Effector CD8-positive, alpha-beta T cell (primary cell): ENCODE data around the gene NAPB.
"Not testable (repeated sequence)": the region's sequence is repeated elsewhere in the genome, so short reads cannot be mapped to it uniquely, and the experiment has no call there.

Experiments used
- DNase-seq: peaks from one replicate; lab custom pipeline; 2025; lab: John Stamatoyannopoulos, UW
- total RNA-seq, 4 experiments: gene quantifications; one replicate each; lab custom pipeline; 2026; lab: John Stamatoyannopoulos, UW

Gene NAPB
- 21.4 to 52.4 (median 33.1) reads per million in 4 experiments for total RNA-seq

DNA sequence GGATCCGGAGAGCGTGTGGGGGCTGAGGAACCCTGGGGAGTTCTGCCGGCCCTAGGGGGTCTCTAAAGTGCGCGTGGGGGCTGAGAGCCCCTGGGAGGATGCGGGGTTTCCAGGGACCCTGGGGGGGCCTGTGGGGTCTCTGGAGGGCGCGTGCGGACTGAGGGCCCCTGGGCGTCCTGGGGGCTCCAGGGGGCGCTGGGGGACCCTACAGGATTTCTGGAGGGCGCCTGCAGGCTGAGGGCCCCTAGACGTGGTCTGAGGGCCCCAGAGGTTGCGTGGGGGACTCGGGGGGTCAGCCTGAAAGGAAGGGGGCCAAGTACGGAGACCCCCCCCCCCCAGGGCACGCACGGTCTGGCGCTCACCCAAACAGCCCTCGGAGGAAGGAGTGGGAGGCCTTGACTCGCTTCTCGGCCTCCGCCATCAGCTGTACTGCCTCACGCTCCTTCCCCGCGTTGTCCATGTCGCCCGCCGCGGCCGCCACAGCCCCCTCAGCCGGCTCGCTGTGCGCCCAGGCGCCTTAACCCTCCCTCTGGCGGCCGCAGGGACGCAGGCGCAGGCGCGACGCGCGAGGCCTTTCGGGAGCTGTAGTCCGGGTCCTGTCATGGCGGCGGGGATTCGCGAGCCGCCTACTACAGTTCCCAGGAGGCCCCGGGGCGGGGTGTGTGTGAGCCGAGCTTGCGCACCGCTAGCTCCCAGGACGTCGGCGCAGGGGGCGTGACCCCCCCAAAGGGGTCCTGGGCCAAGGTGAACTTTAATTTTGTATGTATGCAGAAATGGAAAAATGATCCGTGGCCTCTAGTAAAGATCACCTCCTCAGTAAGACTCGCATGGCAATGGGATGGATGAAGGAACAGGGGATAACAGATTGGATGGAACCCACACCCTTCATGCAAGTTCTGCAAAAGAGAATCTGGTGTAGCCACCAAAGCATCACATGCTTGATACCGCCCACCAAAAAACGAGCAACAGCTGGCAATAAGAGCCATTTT, at the start of gene NAPB:
NAPB (minus strand) TSS at position 546 of the 989 bp plus-strand sequence; CDS start at position 460, 86 bp downstream.
- peak; percentile 86 for DNase-seq

DNA sequence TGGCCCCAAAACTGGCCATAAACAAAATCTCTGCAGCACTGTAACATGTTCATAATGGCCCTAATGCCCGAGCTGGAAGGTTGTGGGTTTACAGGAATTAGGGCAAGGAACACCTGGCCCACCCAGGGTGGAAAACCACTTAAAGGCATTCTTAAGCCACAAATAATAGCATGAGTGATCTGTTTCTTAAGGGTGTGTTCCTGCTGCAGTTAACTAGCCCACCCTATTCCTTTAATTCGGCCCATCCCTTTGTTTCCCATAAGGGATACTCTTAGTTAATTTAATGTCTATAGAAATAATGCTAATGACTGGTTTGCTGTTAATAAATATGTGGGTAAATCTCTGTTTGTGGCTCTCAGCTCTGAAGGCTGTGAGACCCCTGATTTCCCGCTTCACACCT, 45.7 kb upstream of the NAPB start:
- DNase-seq: not testable (repeated sequence)

DNA sequence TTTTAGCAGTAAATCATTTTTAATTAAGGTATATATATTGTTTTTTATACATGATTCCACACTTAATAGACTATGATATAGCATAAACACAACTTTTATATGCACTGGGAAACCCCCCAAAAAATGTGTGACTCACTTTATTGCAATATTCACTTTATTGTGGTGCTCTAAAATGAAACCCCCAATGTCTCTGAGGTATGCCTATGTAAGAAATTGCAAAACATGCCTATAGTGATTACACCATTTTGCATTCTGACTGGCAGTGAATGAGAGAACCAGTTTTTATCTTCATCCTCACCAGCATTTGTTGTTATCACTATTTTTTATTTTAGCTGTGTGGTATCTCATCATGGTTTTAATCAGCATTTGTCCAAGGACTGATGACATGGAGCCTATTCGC, 39.9 kb upstream of the NAPB start:
- DNase-seq: no peak

GRCh38 chr20:23459461-23460150, 38.3 kb upstream of the NAPB start:
- no peak for DNase-seq

GRCh38 chr20:23456873-23457272, 35.6 kb upstream of the NAPB start:
- no peak for DNase-seq

- DNase-seq: no peak
These were observed 35.1 kb upstream of the NAPB start for GRCh38 chr20:23456409-23456808.

DNA sequence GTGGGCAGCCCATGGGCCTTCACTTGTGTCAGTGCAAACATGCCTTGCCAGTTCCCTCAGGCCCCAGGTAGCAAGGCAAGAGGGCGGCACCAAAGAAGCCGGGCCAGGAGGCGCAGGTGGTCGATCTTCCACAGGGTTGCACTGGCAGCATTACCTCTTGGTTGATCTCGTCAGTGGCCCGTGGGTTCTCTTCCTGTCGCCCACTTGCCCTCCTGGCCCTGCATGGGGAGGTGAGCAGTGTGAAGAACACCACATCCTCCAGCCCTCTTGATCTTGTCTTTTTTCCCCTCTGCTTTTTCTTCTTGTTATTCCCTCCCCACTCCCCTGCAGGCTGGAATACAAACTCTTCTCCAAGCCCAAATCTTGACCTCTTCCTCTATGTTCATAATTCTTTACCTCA, 34.4 kb upstream of the NAPB start:
- DNase-seq: no peak

DNA sequence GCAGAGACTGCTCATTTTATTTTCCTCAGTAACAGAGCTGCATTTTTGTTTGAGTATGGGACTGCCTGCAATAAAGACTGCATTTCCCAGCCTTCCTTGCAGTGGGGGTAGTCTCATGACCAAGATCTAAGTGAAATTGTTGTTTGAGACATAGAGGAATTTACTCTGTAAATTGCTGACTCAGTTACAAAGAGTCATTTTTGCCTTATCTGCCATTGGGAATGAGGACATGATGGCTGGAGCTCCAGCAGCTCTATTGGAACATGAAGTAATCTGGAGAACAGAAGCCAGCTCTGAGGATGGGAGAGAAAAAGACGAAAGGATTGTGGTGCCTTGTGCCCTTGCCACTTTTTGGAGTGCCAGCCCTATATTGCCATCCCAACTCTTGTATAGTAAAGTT, 33.5 kb upstream of the NAPB start:
- DNase-seq: no peak

- DNase-seq: no peak
These were observed 32.6 kb upstream of the NAPB start for GRCh38 chr20:23453549-23454543.

DNA sequence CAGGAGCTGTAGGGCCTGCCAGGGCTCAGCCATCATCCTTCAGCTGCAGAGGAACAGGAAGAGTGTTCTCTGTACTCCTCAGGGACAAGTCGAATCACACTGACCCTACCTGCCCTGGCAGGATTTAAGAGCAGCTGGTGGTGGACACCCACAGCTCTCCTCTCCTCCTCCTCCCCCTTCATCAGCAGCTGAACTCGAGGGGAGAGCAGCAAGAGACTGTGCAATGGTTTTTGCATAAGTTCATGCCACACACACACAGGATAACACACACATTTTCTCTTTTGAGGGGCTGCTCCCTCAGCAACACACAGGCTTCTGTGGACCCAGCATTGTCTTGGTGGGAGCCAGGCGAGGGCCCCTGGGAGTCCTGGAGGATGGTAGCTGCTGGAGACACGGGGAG, 31.5 kb upstream of the NAPB start, which contains the start of gene CST11:
CST11 (minus strand) TSS at position 101 of the 400 bp plus-strand sequence; CDS start at position 36, 65 bp downstream.
- no peak for DNase-seq

- DNase-seq: no peak
These were observed 30.7 kb upstream of the NAPB start for GRCh38 chr20:23451956-23452487.

DNA sequence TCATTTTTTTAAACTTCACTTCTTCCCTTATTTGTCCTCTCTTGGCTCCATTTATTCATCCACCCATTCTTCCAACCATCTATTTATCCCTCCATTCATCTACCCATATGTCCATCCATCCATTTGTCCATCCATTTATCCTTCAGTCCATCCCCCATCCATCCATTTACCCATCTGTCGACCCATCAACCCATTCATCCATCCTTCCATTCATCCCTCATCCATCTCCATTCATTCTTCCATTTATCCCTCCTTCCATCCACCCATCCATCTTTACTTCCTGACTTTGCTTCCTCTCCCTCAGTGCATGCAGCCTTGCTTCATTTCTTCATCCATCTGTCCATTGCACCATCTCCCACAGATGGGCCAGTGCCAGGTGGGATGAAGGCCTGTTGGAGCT, 29.6 kb upstream of the NAPB start:
- no peak for DNase-seq

- no peak for DNase-seq
These were observed 28.1 kb upstream of the NAPB start for GRCh38 chr20:23449421-23449820.

- DNase-seq: no peak
These were observed 26.9 kb upstream of the NAPB start for GRCh38 chr20:23448167-23448566.

GRCh38 chr20:23446505-23446904, 25.2 kb upstream of the NAPB start:
- no peak for DNase-seq

- DNase-seq: no peak
These were observed 24.4 kb upstream of the NAPB start for GRCh38 chr20:23445596-23446217.

DNA sequence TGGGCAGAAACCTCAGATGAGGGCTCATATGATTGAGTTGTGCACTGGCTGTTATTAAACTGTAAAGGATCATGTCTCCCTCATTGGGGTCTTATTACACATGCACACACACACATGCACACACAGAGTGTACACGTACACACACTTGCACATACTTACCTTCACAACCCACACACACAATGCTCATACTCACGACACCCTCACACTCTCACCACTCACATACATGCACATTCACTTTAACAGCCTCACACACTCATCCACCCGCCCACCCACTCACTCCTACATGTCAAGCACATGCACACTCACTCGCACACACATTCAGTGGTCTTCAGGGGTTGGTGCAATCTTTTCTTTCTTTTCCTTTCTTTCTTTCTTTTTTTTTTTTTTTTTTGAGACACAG, 23.6 kb upstream of the NAPB start:
- DNase-seq: no peak

- no peak for DNase-seq
These were observed 21.1 kb upstream of the NAPB start for GRCh38 chr20:23442436-23442835.

- DNase-seq: peak; percentile 41
These were observed 20.6 kb upstream of the NAPB start for GRCh38 chr20:23441850-23442313.

- no peak for DNase-seq
These were observed 18.7 kb upstream of the NAPB start for GRCh38 chr20:23440004-23440403.

GRCh38 chr20:23438661-23439060, 17.4 kb upstream of the NAPB start:
- no peak for DNase-seq
